ENCODE measurements around the gene NUTM2D. TPM values are rescaled to one million over a fixed set of nuclear protein-coding genes. Genes with fewer than 3 reads are reported as not detected.
"Not testable (repeated sequence)": the region's sequence is repeated elsewhere in the genome, so short reads cannot be mapped to it uniquely, and the experiment has no call there.

The NUTM2D gene
- total RNA-seq, 1 donor from 2014 or later, result 16.1 TPM

DNA sequence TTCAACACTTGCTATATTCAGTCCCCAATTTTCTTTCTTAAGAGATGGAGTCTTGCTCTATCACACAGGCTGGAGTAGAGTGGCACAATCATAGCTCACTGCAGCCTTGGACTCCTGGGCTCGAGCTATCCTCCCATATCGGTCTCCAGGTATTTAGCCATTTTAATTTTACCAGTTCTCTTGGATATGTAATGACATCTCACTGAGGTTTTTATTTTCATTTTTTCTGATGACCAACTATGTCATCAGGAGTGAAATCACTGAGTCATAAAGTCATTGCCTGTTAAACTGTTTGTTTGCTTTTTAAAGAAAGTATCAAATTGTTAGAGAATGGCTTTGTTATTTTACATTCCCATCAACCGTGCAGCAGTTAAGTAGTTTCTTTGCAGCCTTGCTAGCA lies 17.1 kb upstream of the NUTM2D start:
- H3K36me3 Mint-ChIP-seq (ENCODE audit: low read depth, unreplicated experiment); H3K27ac Mint-ChIP-seq (ENCODE audit: unreplicated experiment); H3K27me3 Mint-ChIP-seq (ENCODE audit: unreplicated experiment); DNase-seq (ENCODE audit: low spot score); H3K9me3 Mint-ChIP-seq (ENCODE audit: unreplicated experiment): not testable (repeated sequence)
- Mint-ChIP-seq H3K4me1 (ENCODE audit: unreplicated experiment) (peaks cover 20% of the 10 kb centered on the region), H3K4me3 (ENCODE audit: unreplicated experiment) (peak overlapping the region; percentile 13)

- Mint-ChIP-seq H3K4me1 (ENCODE audit: unreplicated experiment) (peaks cover 20% of the 10 kb centered on the region), H3K4me3 (ENCODE audit: unreplicated experiment) (peak overlapping the region; percentile 85)
- H3K27me3 Mint-ChIP-seq (ENCODE audit: unreplicated experiment); H3K9me3 Mint-ChIP-seq (ENCODE audit: unreplicated experiment); H3K27ac Mint-ChIP-seq (ENCODE audit: unreplicated experiment); H3K36me3 Mint-ChIP-seq (ENCODE audit: low read depth, unreplicated experiment); DNase-seq (ENCODE audit: low spot score): not testable (repeated sequence)
Observed at GRCh38 chr10:87341546-87342142, 15.9 kb upstream of the NUTM2D start.

DNA sequence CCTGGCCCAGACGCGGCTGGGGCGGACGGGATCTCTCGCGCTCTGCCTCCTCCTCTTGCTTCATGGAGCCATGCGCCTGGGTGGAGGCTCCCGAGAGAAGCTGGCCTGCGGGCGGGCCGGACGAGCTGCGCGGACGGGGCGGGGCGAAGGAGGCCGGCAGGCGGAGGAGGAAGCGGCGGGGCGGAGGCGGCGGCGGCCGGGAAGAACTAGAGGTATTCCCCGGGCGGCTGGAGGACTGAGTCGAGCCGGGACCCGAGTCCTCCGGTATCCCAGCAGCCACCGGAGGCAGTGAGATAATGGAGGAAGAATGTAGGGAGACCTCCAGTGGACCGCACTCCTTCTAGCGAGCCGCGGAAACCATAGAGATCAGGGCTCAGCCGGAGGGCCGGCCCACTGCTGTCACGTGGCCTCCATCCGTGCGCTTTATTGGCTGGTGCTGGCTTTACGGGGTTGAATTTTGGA lies 15.3 kb upstream of the NUTM2D start:
- H3K27me3 Mint-ChIP-seq (ENCODE audit: unreplicated experiment); H3K36me3 Mint-ChIP-seq (ENCODE audit: low read depth, unreplicated experiment); H3K9me3 Mint-ChIP-seq (ENCODE audit: unreplicated experiment): not testable (repeated sequence)
- Mint-ChIP-seq H3K4me3 (ENCODE audit: unreplicated experiment) (peak overlapping the region; percentile 83), H3K4me1 (ENCODE audit: unreplicated experiment) (peaks cover 19% of the 10 kb centered on the region), H3K27ac (ENCODE audit: unreplicated experiment) (peak overlapping the region; percentile 72)
- DNase-seq (ENCODE audit: low spot score), result peak; percentile 77

DNA sequence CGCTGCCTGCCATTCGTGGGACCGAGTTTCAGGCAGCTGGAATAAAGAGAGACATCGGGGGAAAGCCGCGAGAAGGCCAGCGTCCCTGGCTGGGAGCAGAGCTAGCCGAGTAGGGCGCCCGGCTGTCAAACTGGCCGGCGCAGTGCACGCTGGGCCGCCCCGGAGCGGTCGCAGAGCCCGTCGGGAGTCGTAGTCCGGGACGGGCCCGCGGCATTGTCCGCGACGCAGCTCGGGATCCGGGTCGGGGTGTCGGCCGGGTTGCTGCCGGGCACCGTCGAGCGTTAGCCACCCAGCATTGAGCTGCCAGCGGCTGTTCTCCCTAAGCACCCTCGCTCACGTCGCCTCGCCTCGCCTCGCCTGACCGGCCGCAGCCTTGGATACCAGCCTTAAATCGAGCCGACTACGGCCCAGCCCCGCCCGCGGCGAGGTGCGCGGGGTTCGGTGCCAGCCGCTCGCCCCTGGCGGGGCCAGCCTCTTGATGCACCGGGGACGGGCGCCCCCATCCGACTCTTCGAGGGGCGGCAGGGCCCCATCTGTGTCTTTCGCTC lies 14.8 kb upstream of the NUTM2D start:
- DNase-seq (ENCODE audit: low spot score), result peak; percentile 82
- Mint-ChIP-seq H3K27ac (ENCODE audit: unreplicated experiment) (peak overlapping the region; percentile 72), H3K4me1 (ENCODE audit: unreplicated experiment) (peaks cover 16% of the 10 kb centered on the region), H3K4me3 (ENCODE audit: unreplicated experiment) (peak overlapping the region; percentile 83)
- H3K27me3 Mint-ChIP-seq (ENCODE audit: unreplicated experiment); H3K9me3 Mint-ChIP-seq (ENCODE audit: unreplicated experiment); H3K36me3 Mint-ChIP-seq (ENCODE audit: low read depth, unreplicated experiment): not testable (repeated sequence)
- TF ChIP-seq CTCF (IDR thresholded peaks at IDR 0.05; ENCODE audit: unreplicated experiment), result peak; percentile 36

GRCh38 chr10:87345743-87346142 lies 11.8 kb upstream of the NUTM2D start:
- not testable (repeated sequence) for H3K4me1 Mint-ChIP-seq (ENCODE audit: unreplicated experiment); H3K4me3 Mint-ChIP-seq (ENCODE audit: unreplicated experiment); H3K27ac Mint-ChIP-seq (ENCODE audit: unreplicated experiment)

GRCh38 chr10:87350161-87350560 lies 7.4 kb upstream of the NUTM2D start:
- not testable (repeated sequence) for H3K27ac Mint-ChIP-seq (ENCODE audit: unreplicated experiment); H3K4me3 Mint-ChIP-seq (ENCODE audit: unreplicated experiment); H3K27me3 Mint-ChIP-seq (ENCODE audit: unreplicated experiment); H3K36me3 Mint-ChIP-seq (ENCODE audit: low read depth, unreplicated experiment); H3K9me3 Mint-ChIP-seq (ENCODE audit: unreplicated experiment); H3K4me1 Mint-ChIP-seq (ENCODE audit: unreplicated experiment); DNase-seq (ENCODE audit: low spot score)

More at GRCh38 chr10:87345743-87346142, 11.8 kb upstream of the NUTM2D start:
- not testable (repeated sequence) for H3K9me3 Mint-ChIP-seq (ENCODE audit: unreplicated experiment); DNase-seq (ENCODE audit: low spot score); H3K36me3 Mint-ChIP-seq (ENCODE audit: low read depth, unreplicated experiment); H3K27me3 Mint-ChIP-seq (ENCODE audit: unreplicated experiment)

- not testable (repeated sequence) for H3K4me3 Mint-ChIP-seq (ENCODE audit: unreplicated experiment); H3K27me3 Mint-ChIP-seq (ENCODE audit: unreplicated experiment); H3K36me3 Mint-ChIP-seq (ENCODE audit: low read depth, unreplicated experiment); DNase-seq (ENCODE audit: low spot score); H3K4me1 Mint-ChIP-seq (ENCODE audit: unreplicated experiment); H3K9me3 Mint-ChIP-seq (ENCODE audit: unreplicated experiment); H3K27ac Mint-ChIP-seq (ENCODE audit: unreplicated experiment)
Observed at GRCh38 chr10:87352825-87353224, 4.7 kb upstream of the NUTM2D start.

- H3K36me3 Mint-ChIP-seq (ENCODE audit: low read depth, unreplicated experiment); DNase-seq (ENCODE audit: low spot score); H3K4me1 Mint-ChIP-seq (ENCODE audit: unreplicated experiment); H3K9me3 Mint-ChIP-seq (ENCODE audit: unreplicated experiment); H3K27ac Mint-ChIP-seq (ENCODE audit: unreplicated experiment); H3K4me3 Mint-ChIP-seq (ENCODE audit: unreplicated experiment); H3K27me3 Mint-ChIP-seq (ENCODE audit: unreplicated experiment): not testable (repeated sequence)
Observed at GRCh38 chr10:87355110-87355509, 2.4 kb upstream of the NUTM2D start.

- H3K27me3 Mint-ChIP-seq (ENCODE audit: unreplicated experiment); H3K9me3 Mint-ChIP-seq (ENCODE audit: unreplicated experiment); H3K4me3 Mint-ChIP-seq (ENCODE audit: unreplicated experiment); H3K27ac Mint-ChIP-seq (ENCODE audit: unreplicated experiment); DNase-seq (ENCODE audit: low spot score); H3K36me3 Mint-ChIP-seq (ENCODE audit: low read depth, unreplicated experiment); H3K4me1 Mint-ChIP-seq (ENCODE audit: unreplicated experiment): not testable (repeated sequence)
Observed at GRCh38 chr10:87358159-87358558, 615 bp downstream of the NUTM2D start.

- not testable (repeated sequence) for H3K4me1 Mint-ChIP-seq (ENCODE audit: unreplicated experiment); H3K36me3 Mint-ChIP-seq (ENCODE audit: low read depth, unreplicated experiment); H3K9me3 Mint-ChIP-seq (ENCODE audit: unreplicated experiment); H3K4me3 Mint-ChIP-seq (ENCODE audit: unreplicated experiment); DNase-seq (ENCODE audit: low spot score); H3K27me3 Mint-ChIP-seq (ENCODE audit: unreplicated experiment); H3K27ac Mint-ChIP-seq (ENCODE audit: unreplicated experiment)
Observed at GRCh38 chr10:87369514-87370112, 12.1 kb downstream of the NUTM2D start.

GRCh38 chr10:87374091-87374490 lies 16.5 kb downstream of the NUTM2D start:
- not testable (repeated sequence) for H3K4me3 Mint-ChIP-seq (ENCODE audit: unreplicated experiment); H3K4me1 Mint-ChIP-seq (ENCODE audit: unreplicated experiment); H3K9me3 Mint-ChIP-seq (ENCODE audit: unreplicated experiment); H3K36me3 Mint-ChIP-seq (ENCODE audit: low read depth, unreplicated experiment); DNase-seq (ENCODE audit: low spot score); H3K27me3 Mint-ChIP-seq (ENCODE audit: unreplicated experiment); H3K27ac Mint-ChIP-seq (ENCODE audit: unreplicated experiment)
